HG02642 (cell line): Measurements from ENCODE around the gene FBXO24.

Source experiments
- ATAC-seq: cut with Tn5 transposase; IDR thresholded peaks from one replicate; pipeline ENCODE4 v1.9.1; 2021; ENCODE audit warnings: mild to moderate bottlenecking; ENCODE audit not compliant: unreplicated experiment, poor library complexity

The FBXO24 gene

DNA sequence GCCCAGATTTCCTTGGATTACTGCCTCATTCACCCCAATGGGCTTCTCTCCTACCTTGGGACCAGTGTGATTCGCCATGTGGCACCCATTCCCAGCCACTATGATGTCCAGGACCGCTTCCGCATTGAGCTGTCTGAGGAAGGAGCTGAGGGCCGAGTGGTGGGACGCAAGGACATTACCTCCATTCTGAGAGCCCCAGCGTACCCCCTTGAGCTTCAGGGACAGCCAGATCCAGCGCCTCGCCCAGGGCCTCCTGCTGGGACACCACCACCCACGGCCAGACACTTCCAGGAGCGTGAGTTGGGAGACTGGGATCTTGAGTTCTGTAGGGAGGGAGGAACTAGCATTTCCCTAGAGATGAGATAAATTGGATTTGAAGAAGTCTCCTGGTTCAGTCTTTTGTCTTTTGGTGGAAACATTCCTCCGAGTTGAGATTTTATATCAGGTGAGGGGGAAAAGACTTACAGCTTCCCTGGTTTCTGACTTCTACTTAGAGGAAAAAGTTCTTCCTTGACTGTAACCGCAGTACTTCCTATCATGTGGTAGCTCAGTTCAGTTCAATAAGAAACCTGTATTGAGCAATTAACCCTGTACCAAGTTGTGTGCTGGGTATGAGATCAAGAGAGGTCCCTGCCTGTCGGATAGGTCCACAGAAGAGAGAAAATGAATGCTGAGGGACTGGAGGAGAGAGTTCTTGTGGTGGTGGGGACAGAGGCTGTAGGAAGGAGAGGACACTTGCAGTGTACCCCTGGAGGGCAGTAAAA lies 27.5 kb downstream of the FBXO24 start:
- ATAC-seq: no peak

- no peak for ATAC-seq
These were observed 28.3 kb downstream of the FBXO24 start for GRCh38 chr7:100614308-100614861.

GRCh38 chr7:100620239-100620638 lies 34.1 kb downstream of the FBXO24 start:
- no peak for ATAC-seq

- no peak for ATAC-seq
These were observed 34.7 kb downstream of the FBXO24 start for GRCh38 chr7:100620804-100621203.

GRCh38 chr7:100621554-100621953 lies 35.4 kb downstream of the FBXO24 start:
- ATAC-seq: no peak

- no peak for ATAC-seq
These were observed 38.1 kb downstream of the FBXO24 start for GRCh38 chr7:100623951-100624824.

GRCh38 chr7:100626055-100626454 lies 39.9 kb downstream of the FBXO24 start:
- ATAC-seq: no peak

- ATAC-seq: peak; percentile 81
These were observed 40.6 kb downstream of the FBXO24 start for GRCh38 chr7:100626530-100627237.

GRCh38 chr7:100627238-100627549 lies 41.1 kb downstream of the FBXO24 start:
- ATAC-seq: no peak

DNA sequence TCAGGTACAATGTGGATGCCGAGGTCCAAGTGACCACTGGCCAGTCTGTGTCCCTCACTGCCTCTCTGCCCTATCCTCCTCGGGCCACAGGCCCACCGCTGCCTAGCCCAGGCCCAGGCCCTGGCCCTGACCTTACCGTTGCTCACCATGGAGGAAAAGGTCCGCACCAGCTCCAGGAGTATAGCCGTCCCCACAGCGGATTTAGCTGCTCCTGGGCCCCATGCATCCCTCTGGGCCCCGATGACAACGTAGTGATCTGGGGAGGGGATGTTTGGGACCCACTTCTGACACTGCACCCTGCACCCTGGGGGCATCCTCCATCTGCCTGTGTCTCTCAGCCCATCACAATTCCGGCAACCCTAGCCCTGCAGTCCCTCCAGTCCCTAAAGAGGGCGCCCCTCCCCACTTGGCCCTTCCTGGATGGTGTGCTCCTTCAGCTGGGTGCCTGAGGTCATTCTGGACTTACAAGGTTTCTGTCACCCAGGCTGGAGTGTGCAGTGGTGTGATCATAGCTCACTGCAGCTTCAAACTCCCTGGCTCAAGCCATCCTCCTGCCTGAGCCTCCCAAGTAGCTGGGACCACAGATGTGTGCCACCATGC lies 43.1 kb downstream of the FBXO24 start:
- no peak for ATAC-seq

GRCh38 chr7:100630066-100630465 lies 43.9 kb downstream of the FBXO24 start:
- no peak for ATAC-seq

- ATAC-seq: peak; percentile 55
These were observed 47.0 kb downstream of the FBXO24 start for GRCh38 chr7:100632951-100633717.

DNA sequence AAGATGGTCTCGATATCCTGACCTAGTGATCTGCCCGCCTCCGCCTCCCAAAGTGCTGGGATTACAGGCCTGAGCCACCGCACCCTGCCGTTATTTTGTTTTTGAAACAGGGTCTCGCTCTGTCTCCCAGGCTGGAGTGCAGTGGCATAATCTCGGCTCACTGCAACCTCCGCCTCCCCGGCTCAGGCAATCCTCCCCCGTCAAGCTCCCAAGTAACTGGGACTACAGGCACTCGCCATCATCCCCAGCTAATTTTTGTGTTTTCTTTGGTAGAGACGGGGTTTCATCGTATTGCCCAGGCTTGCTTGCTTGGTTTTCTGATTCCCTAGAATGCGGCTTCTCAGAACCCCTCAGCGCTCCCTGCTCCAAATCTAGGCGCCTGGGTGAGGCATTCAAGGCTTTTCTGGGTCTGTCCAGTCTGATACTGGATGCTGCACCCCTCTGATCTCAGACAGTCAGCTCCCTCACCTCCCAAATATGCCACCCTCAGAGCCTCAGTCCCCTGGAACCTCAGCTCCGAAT lies 53.9 kb downstream of the FBXO24 start:
- no peak for ATAC-seq

GRCh38 chr7:100640517-100641440 lies 54.7 kb downstream of the FBXO24 start:
- ATAC-seq: no peak

GRCh38 chr7:100641463-100641859 lies 55.3 kb downstream of the FBXO24 start, which contains the start of gene TFR2:
Gene TFR2, minus strand, starts transcription at chr7:100641552. Its CDS starts 43 bp downstream, at chr7:100641509.
- no peak for ATAC-seq

DNA sequence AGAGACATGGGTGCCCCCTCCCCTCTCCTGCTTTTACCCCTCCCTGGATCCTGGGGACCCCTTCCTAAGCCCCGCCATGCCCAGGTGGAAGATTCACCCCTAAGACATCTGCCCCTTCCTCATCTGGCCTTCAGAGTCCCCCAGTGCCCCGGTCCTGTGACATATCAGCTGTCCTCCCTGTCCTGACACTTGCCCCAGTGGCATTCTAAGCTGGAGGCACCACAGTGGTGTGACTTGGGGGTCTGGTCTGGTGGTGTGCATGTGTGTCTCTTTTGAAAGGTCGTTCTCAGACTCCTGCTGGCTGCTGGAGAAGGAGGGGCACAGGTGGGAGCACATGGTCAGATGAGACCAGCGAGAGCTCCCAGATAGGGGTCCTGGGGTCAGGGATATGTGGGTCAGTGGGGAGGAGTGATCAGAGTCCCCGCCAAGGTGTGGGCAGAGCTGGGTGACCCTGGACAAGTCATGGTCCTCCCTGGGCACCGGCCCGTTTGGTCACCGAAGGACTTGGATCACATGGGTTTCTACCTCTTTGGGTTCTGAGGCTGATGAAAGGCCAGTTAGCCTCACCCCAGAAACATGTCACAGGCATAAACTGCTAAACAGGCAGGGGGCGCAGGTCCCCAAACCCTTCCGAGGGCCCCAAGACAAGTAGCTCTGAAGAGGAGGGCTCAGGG lies 55.9 kb downstream of the FBXO24 start:
- ATAC-seq: no peak

DNA sequence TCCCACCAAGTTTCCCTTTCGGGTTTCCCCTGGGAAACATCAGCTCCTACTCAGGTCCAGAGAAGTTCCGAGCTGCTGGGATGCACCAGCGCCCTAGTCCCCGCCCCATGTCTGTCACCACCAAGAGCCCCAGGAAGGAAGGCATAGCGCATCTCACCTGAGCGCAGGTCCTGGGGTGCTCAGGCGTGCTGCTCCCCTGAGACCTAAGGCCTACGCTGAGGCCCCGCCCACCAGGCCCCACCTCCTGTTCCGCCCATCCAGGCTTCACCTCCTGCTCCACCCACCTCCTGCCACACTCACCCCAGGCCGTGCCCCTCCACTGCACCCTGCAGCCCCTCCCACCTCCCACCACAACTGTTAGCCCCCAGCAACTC lies 56.4 kb downstream of the FBXO24 start:
- no peak for ATAC-seq
